Parathyroid adenoma (tissue), 2 donors: ENCODE data around the gene C11orf16.

Experiments
- H2AFZ ChIP-seq: fragments of 300-600 bp; sonication (generic); one replicate; pipeline ENCODE4 v1.7.0; 2017; ENCODE audit warnings: antibody characterized with exemption, mild to moderate bottlenecking
- H3K27ac ChIP-seq: fragments of 300-600 bp; sonication (generic); one replicate; pipeline ENCODE4 v1.7.0; 2017
- H3K27me3 ChIP-seq: fragments of 300-600 bp; sonication (generic); one replicate; pipeline ENCODE4 v1.7.0; 2017; ENCODE audit warnings: low read length; ENCODE audit not compliant: control insufficient read depth, insufficient read depth
- H3K36me3 ChIP-seq: fragments of 300-600 bp; sonication (generic); one replicate; pipeline ENCODE4 v1.7.0; 2017; ENCODE audit warnings: low read length; ENCODE audit not compliant: control insufficient read depth, insufficient read depth
- H3K4me1 ChIP-seq: fragments of 300-600 bp; sonication (generic); one replicate; pipeline ENCODE4 v1.7.0; 2017; ENCODE audit warnings: control low read depth
- H3K4me2 ChIP-seq: fragments of 300-600 bp; sonication (generic); one replicate; pipeline ENCODE4 v1.7.0; 2017; ENCODE audit warnings: low read length
- H3K4me3 ChIP-seq: fragments of 300-600 bp; sonication (generic); one replicate; pipeline ENCODE4 v1.7.0; 2017; ENCODE audit warnings: low read depth, low read length
- H3K79me2 ChIP-seq: fragments of 300-600 bp; sonication (generic); one replicate; pipeline ENCODE4 v1.7.0; 2017; ENCODE audit warnings: control low read depth
- H3K9ac ChIP-seq: fragments of 300-600 bp; sonication (generic); one replicate; pipeline ENCODE4 v1.7.0; 2017; ENCODE audit warnings: mild to moderate bottlenecking
- H3K9me3 ChIP-seq: fragments of 300-600 bp; sonication (generic); one replicate; pipeline ENCODE4 v1.7.0; 2017; ENCODE audit warnings: low read length; ENCODE audit not compliant: control insufficient read depth
- CTCF ChIP-seq: fragments of 300-600 bp; sonication (generic); IDR thresholded peaks from one replicate; pipeline ENCODE4 v1.7.0; 2017; ENCODE audit warnings: antibody characterized with exemption, mild to moderate bottlenecking
- donor health status: primary hyperparathyroidism.

Gene C11orf16

DNA sequence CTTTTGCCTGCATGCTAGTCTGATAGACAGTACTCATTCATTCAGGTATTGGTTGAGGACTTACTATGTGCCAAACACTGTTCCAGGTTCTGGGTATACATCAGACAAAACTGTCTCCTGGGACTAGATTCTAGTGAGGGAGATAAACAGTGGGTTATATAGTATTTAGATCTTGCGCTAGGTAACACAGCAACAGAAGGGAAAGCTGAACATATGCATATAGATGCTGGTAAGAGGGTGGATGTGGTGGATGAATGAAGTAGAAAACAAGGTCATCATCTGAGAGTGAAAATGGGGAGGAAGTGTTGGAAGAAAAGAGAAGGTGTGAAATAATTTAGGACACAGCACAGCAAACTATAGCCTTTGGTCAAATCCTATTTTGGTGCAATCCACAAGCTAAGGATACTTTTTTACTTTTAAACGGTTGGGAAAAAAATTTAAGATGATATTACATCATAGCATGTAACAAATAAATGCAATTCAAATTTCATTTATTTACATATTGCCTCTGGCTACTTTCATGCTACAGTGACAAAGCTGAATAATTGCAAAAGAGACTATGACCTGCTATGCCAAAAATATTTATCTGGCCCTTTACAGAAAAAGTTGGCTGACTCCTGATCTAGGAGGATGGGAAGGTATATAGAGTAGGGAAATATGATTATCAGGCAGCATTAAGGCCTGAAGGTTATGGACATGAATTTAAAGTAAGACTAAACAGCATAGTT lies 38.6 kb upstream of the C11orf16 start:
- TF ChIP-seq CTCF = no peak
- Histone ChIP-seq H3K4me1 (no peaks in the 10 kb centered on the region), H3K9me3 (no peaks in the 10 kb centered on the region)

GRCh38 chr11:8967184-8967583 lies 34.4 kb upstream of the C11orf16 start:
- H3K79me2 ChIP-seq = peaks cover 4% of the 10 kb centered on the region
- no peaks in the 10 kb centered on the region for H3K9me3 ChIP-seq
- no peak overlapping the region for H3K27ac ChIP-seq
- H3K4me1 ChIP-seq = no peaks in the 10 kb centered on the region
- no peak overlapping the region for H3K9ac ChIP-seq
- H2AFZ ChIP-seq = no peak overlapping the region
- no peaks in the 10 kb centered on the region for H3K36me3 ChIP-seq
- H3K4me2 ChIP-seq = no peak overlapping the region
- no peaks in the 10 kb centered on the region for H3K27me3 ChIP-seq
- TF ChIP-seq CTCF = no peak
- no peak overlapping the region for H3K4me3 ChIP-seq

More for the DNA sequence above, 38.6 kb upstream of the C11orf16 start:
- no peak overlapping the region for H3K9ac ChIP-seq
- no peaks in the 10 kb centered on the region for H3K27me3 ChIP-seq
- H3K4me2 ChIP-seq = no peak overlapping the region
- H3K79me2 ChIP-seq = no peaks in the 10 kb centered on the region
- no peaks in the 10 kb centered on the region for H3K36me3 ChIP-seq
- H3K4me3 ChIP-seq = no peak overlapping the region
- H2AFZ ChIP-seq = no peak overlapping the region
- no peak overlapping the region for H3K27ac ChIP-seq

DNA sequence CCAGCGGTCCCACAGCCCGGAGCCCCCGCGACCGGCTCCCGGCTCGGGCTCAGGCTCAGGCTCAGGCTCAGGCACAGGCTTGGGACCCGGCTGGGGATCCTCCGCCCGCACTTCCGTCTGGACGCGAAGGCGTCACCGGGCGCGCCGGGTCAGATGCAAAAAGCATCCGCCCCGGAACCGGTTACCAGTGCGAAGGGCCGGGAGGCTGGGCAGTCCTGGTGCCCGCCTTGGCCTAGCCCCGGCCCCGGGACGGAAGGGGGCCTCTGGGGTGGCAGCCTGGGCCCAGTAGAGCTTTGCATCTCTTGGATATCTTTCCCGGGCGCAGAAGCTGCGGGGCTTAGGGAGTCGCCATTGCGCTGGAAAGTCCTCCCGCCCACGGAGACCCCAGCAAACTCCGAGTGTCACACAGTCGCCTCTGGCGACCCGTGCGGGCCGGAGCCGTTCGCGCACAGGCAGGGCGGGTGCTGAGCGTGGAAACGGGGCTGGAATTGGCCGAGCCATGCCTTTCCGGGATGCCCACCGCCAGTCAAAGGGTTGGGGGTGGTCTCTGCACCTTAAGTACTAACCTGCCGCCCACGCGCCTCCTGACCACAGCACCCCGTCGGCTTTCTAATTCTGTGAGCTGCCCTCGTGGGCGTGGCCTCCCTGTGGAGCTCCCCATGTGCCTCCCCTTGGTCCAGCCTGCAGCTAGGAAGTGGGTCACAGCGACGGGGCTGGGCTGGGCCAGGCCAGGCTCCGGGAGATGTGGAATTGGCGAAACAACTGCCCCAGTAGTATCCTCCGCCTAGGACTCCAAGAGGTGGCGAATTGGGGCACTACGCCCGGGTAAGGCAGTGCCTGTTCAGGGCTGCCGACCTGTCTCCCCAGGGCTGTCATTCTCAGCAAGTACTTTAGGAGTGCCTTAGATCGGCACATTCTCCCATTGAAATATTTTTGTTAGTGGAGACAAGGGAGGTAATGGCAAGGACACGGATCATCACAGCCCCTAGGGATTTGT lies 31.9 kb upstream of the C11orf16 start, which contains the start of gene TMEM9B:
TMEM9B (minus strand) TSS at position 119 of the 997 bp plus-strand sequence. CDS start 129 bp downstream, outside the sequence.
- TF ChIP-seq CTCF = no peak
- peaks cover 4% of the 10 kb centered on the region for H3K79me2 ChIP-seq

DNA sequence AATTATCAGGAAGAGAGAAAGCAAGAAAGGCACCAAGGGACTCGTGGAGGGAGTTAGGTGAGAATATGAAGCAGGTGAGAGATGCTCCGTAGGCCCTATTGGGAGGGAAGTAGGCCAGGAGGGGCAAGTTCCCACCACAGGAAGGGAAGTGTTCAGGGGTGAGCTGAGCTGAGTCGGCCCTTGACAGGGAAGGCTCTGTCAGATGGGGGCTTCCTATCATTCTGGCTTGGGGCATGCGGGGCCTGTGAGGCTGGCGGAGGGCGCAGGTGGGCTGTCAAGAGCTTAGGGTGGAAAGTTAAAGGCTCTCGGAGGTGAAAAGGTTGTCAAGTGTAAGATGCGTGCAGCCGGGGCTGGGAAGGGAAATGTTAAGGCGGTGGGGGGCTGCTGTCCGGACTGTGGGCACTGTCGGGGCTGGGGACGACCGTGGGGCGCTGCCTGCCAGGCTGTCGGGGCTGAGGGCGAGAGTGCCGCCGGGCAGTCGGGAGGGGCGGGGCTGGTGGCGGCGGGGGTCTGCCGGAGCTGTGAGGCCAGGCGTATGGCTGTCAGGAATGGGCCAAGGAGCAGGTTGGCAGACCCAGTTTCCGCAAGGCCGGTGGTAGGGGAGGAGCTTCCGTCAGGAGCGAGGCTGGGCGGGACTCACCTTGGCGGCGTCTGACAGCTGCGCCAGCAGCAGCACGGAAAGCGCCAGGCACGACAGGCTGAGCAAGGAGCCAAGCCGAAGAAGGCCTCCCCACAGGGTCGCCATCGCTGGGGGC lies 31.0 kb upstream of the C11orf16 start:
- TF ChIP-seq CTCF = no peak
- no peaks in the 10 kb centered on the region for H3K27me3 ChIP-seq
- peak overlapping the region; percentile 91 for H2AFZ ChIP-seq
- no peaks in the 10 kb centered on the region for H3K4me1 ChIP-seq
- H3K4me2 ChIP-seq = peak overlapping the region; percentile 74
- H3K9ac ChIP-seq = peak overlapping the region; percentile 42
- H3K36me3 ChIP-seq = no peaks in the 10 kb centered on the region
- peak overlapping the region; percentile 75 for H3K4me3 ChIP-seq
- H3K79me2 ChIP-seq = peaks cover 10% of the 10 kb centered on the region
- peak overlapping the region; percentile 95 for H3K27ac ChIP-seq
- no peaks in the 10 kb centered on the region for H3K9me3 ChIP-seq

More for the DNA sequence above, 31.9 kb upstream of the C11orf16 start, which contains the start of gene TMEM9B:
- Histone ChIP-seq H3K9ac (peak within 1 kb of the TSS; percentile 61), H3K4me3 (peak within 1 kb of the TSS; percentile 75), H3K36me3 (no peaks in the 10 kb centered on the region), H3K4me2 (peak within 1 kb of the TSS; percentile 85), H3K27ac (peak within 1 kb of the TSS; percentile 95), H3K27me3 (no peaks in the 10 kb centered on the region), H3K9me3 (no peaks in the 10 kb centered on the region), H2AFZ (peak within 1 kb of the TSS; percentile 91), H3K4me1 (no peaks in the 10 kb centered on the region)
